ENCODE measurements around the gene CIPC.

CIPC gene

DNA sequence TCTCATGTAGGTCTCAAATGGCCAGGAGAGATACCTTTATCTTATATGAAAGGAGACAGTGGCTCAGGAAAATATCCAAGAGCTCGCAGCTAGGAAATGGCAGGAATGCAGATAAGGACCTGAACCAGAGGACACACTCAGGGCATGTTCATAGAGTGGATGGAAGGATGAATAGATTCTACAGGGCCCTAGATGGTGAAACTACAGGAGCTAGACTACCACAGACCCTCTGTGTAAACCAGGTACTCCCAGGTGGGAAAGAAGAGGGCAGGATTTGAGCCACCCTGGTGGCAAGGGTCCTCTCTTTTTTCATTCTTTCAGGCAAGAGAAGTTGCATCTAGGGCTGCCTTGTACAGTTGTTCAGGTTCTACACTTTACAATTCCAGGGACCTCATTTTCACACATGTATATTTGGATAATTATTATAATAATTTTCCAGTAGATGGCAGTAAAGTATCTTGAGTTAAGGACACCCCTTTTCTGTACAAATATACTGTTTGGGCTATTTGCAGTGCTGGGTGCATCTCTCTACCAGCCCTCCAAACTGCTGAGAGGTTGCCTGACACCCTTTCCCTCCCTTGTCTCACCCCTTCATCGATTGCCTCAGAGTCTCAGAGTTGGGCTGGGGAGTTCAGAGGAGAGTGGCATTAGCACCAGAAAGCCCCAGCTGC is 54.0 kb downstream of the CIPC start:
- no peak for DNase-seq
- no peak for ATAC-seq

DNA sequence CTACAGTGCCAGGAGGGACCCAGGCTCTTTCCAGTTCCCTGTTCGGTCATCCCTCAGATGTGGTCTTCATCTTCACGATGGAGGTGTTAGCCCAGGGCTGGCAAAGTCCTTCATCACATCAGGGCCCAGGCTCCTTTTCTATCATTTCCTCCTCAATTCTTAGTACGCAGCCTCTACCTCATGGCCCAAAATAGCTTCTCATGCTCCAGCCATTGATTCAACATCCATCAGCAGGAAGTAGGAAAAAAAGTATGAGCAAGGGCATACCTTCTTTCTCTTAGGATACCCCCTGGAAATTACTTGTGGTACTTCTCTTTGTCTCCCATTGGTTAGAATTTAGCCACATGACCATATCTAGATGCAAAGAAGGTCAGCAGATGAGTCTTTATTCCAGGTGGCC is 55.7 kb downstream of the CIPC start:
- DNase-seq (no peak), ATAC-seq (no peak)

DNA sequence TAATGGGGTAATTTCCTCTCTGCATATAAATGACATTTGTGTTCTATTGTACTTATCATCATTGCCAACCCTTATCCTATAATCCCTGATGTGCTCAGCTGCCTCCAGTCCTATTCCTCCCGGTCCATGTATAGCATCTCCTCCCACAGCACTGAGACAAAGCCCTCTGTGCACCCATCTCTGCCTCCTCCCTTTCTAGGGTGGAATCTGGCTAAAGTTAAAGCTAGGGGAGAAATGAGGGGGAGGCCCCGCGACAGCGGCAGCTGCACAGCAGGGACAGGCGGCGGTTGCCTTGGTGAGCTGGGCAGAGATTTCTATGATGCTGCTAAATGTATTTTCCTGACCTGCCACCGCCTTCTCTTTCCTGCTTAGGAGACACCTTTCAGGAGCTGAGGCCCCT is 56.4 kb downstream of the CIPC start:
- DNase-seq (no peak), ATAC-seq (no peak)

DNA sequence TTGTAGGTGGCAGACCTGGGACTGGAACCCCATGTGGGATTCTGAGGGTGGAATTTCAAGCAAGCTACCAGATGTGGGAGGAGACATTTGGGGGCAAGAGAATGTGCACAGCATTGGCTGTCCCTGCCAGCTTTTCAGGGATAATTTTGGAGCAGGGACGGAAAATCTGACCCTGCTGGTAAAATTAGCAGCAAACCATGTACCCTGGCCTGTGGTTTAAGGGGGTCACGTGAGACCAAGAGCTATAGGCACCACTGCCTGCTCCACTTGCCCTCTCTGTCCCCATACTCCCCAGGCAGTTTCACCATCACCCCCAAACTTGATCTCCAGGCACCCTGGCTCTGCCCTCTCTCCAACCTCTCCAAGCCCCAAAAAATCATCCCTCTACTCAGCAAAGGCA is 57.0 kb downstream of the CIPC start:
- DNase-seq (no peak), ATAC-seq (no peak)

DNA sequence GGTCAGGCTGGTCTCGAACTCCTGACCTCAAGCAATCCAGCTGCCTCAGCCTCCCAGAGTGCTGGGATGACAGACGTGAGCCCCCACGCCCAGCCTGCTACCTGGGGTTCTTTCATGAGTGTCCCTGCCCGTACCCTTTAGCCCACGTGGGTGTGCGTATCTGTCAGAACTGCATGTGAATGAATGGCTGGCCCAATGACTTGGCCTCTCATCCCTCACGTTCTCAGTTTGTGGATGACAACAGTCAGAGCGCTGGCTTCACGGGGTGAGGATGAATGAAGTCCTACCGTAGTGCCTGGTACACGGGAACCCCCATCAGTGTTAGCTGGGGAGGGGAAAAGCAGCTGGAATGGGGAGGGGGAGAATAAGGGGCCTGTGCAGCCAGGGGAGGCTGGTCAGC is 59.7 kb downstream of the CIPC start:
- no peak for ATAC-seq
- DNase-seq = no peak

DNA sequence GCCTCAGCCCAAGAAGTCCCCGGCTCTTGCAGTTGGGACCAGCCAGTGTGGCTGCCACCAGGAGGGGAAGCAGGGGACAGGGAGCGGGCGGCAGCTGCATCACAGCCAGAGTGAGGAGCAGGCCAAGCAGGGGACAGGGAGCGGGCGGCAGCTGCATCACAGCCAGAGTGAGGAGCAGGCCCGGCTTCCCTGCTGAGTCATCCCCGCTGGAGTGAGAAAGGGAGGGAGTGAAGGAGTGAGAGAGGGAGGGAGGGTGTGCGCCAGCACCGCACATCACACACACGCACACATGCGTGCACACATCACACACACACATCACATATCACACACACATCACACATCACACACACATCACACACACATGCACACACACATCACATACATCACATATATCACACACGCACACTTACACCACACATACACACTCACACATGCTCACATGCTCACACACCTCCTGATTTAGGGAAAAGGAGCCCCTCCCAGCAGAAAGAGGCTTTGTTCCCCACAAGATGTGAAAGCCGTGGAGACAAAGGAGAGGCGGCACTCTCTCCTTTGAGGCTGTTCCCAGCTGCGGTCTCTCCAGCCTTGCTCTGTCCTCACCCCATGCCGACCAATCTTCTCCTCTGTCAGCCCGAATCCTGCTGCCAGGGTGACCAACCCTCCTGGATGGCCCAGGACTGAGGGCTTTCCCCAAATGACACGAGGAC is 60.3 kb downstream of the CIPC start:
- ATAC-seq (peak; percentile 14), DNase-seq (no peak)

DNA sequence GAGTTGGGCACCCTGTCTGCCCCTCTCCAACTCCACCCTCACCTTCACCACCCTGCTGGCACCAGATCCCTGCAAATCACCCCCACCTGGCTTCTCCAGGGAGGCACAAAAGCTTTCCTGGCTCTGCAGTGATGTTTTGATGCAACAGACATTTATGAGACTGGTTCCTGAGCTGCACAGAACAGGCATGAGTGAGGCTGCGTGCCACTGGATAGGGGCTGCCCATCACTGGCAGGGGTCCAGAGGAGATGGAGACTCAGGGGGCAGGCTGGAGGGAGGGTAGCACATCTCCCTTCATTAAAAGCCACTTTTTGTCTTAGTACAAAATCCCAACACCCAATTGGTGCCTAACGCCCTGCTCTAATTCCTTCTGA is 60.8 kb downstream of the CIPC start:
- ATAC-seq = no peak
- no peak for DNase-seq

DNA sequence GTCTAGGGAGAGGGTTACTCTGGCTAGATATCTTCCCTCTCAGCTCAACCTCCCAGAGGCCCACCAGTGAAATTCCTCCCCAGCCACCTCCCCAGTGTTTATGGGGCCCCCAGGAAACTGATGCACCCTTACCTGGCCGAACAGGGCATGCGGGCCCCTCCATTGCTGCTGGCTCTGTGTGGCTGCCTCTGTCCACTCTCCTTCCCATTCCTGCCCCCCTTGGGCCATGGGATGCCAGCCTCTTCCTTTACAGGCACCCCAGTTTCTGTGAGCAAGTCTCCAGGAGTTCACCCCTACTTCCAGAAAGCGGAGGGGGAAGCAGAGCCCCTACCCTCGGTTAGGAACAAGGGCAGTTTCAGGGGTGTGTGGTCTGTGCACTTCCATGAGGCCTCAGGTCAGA is 63.0 kb downstream of the CIPC start:
- no peak for ATAC-seq
- no peak for DNase-seq

Measured in stimulated activated naive CD8-positive, alpha-beta T cell treated with anti-CD3 and anti-CD28 coated beads, Interleukin-15, Interleukin-2, amounts not matched to agents 100 U/mL and 50 U/mL, for 24 hours (primary cell).